DND-41 (cell line): ENCODE data around the gene NKPD1.

Experiments
- ATAC-seq: fragments of 200-7000 bp; cut with Tn5 transposase; 3 replicates; pipeline ENCODE4 v1.9.1; 2021; ENCODE audit warnings: low read depth; ENCODE audit not compliant: insufficient read depth
- DNase-seq: peaks from one replicate; pipeline ENCODE4 v3.0.0-alpha.2; 2020
- H2AFZ ChIP-seq: 2 replicates; pipeline ENCODE4 v1.6.0; 2012; ENCODE audit warnings: low read depth, low read length
- H3K27ac ChIP-seq: 2 replicates; pipeline ENCODE4 v1.5.1; 2012; ENCODE audit warnings: low read length, inconsistent platforms
- H3K27me3 ChIP-seq: fragments of 200-600 bp; sonication (generic); 2 replicates; pipeline ENCODE4 v1.6.0; 2012; ENCODE audit warnings: low read length, mild to moderate bottlenecking, inconsistent platforms; ENCODE audit not compliant: insufficient read depth, poor library complexity
- H3K36me3 ChIP-seq: 2 replicates; pipeline ENCODE4 v1.5.1; 2012; ENCODE audit warnings: low read length, inconsistent platforms; ENCODE audit not compliant: insufficient read depth
- H3K4me1 ChIP-seq: 2 replicates; pipeline ENCODE4 v1.5.1; 2012; ENCODE audit warnings: mild to moderate bottlenecking, low read length; ENCODE audit not compliant: insufficient read depth
- H3K4me2 ChIP-seq: 2 replicates; pipeline ENCODE4 v1.6.0; 2012; ENCODE audit warnings: mild to moderate bottlenecking, moderate library complexity, low read length, inconsistent platforms; ENCODE audit not compliant: insufficient read depth
- H3K4me3 ChIP-seq, 2 experiments: fragments of 200-600 bp in 1 of 2; shearing (Covaris generic) in 1 of 2; 2 replicates each; pipeline ENCODE4 v1.5.1; 2012 to 2016; ENCODE audit warnings: inconsistent platforms in 2 of 2, low read length in 2 of 2, mild to moderate bottlenecking in 2 of 2, low read depth in 1 of 2, moderate library complexity in 1 of 2
- H3K79me2 ChIP-seq: 2 replicates; pipeline ENCODE4 v1.6.0; 2012; ENCODE audit warnings: low read length, inconsistent platforms; ENCODE audit not compliant: insufficient read depth
- H3K9ac ChIP-seq: 2 replicates; pipeline ENCODE4 v1.6.0; 2012; ENCODE audit warnings: low read depth, mild to moderate bottlenecking, inconsistent platforms, low read length, moderate library complexity
- H3K9me3 ChIP-seq: 2 replicates; pipeline ENCODE4 v1.5.1; 2012; ENCODE audit warnings: low read length, moderate library complexity, mild to moderate bottlenecking, inconsistent platforms; ENCODE audit not compliant: insufficient read depth, severe bottlenecking
- H4K20me1 ChIP-seq: 2 replicates; pipeline ENCODE4 v1.6.0; 2012; ENCODE audit warnings: low read length; ENCODE audit not compliant: insufficient read depth
- EZH2 ChIP-seq: IDR thresholded peaks from 3 replicates; pipeline ENCODE4 v1.6.1; 2012; ENCODE audit warnings: borderline replicate concordance, low read depth, mild to moderate bottlenecking, moderate library complexity, low read length, inconsistent platforms; ENCODE audit not compliant: severe bottlenecking
- TF ChIP-seq, protein P1 (sequence below): IDR thresholded peaks from 2 replicates; pipeline ENCODE4 v1.5.1; 2012; ENCODE audit warnings: borderline replicate concordance, low read length, moderate library complexity, mild to moderate bottlenecking; ENCODE audit not compliant: poor library complexity, severe bottlenecking; ENCODE audit errors: extremely low read depth

Gene NKPD1

GRCh38 chr19:45117671-45118070 lies 43.1 kb downstream of the NKPD1 start:
- no peak overlapping the region for H2AFZ ChIP-seq
- TF ChIP-seq EZH2, result no peak
- TF ChIP-seq, protein P1, sequence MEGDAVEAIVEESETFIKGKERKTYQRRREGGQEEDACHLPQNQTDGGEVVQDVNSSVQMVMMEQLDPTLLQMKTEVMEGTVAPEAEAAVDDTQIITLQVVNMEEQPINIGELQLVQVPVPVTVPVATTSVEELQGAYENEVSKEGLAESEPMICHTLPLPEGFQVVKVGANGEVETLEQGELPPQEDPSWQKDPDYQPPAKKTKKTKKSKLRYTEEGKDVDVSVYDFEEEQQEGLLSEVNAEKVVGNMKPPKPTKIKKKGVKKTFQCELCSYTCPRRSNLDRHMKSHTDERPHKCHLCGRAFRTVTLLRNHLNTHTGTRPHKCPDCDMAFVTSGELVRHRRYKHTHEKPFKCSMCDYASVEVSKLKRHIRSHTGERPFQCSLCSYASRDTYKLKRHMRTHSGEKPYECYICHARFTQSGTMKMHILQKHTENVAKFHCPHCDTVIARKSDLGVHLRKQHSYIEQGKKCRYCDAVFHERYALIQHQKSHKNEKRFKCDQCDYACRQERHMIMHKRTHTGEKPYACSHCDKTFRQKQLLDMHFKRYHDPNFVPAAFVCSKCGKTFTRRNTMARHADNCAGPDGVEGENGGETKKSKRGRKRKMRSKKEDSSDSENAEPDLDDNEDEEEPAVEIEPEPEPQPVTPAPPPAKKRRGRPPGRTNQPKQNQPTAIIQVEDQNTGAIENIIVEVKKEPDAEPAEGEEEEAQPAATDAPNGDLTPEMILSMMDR, result no peak
- H3K27me3 ChIP-seq, result no peaks in the 10 kb centered on the region
- no peak overlapping the region for H3K4me3 ChIP-seq
- no peaks in the 10 kb centered on the region for H3K9me3 ChIP-seq
- H3K27ac ChIP-seq, result peak overlapping the region; percentile 74
- peaks cover 32% of the 10 kb centered on the region for H3K4me1 ChIP-seq
- H4K20me1 ChIP-seq, result peaks cover 89% of the 10 kb centered on the region
- peaks cover 89% of the 10 kb centered on the region for H3K79me2 ChIP-seq
- ATAC-seq (no peak), DNase-seq (no peak)
- H3K4me2 ChIP-seq, result peak overlapping the region; percentile 41
- H3K9ac ChIP-seq, result peak overlapping the region; percentile 22; the same call in 1 of the 2 replicates
- H3K36me3 ChIP-seq, result 0 out of 2 replicates have a peak, but pooled peaks cover 3% of the 10 kb centered on the region

- no peak for TF ChIP-seq EZH2
- TF ChIP-seq, protein P1, result no peak
- H4K20me1 ChIP-seq, result peaks cover 89% of the 10 kb centered on the region
- H3K27me3 ChIP-seq, result no peaks in the 10 kb centered on the region
- DNase-seq (peak; percentile 88), ATAC-seq (peak; percentile 98)
- H3K9me3 ChIP-seq, result no peaks in the 10 kb centered on the region
- 0 out of 2 replicates have a peak, but pooled peaks cover 3% of the 10 kb centered on the region for H3K36me3 ChIP-seq
- H3K4me1 ChIP-seq, result peaks cover 32% of the 10 kb centered on the region
- no peak overlapping the region for H2AFZ ChIP-seq
- H3K9ac ChIP-seq, result peak overlapping the region; percentile 22; the same call in 1 of the 2 replicates
- no peak overlapping the region for H3K4me3 ChIP-seq
- H3K4me2 ChIP-seq, result peak overlapping the region; percentile 41
- peaks cover 89% of the 10 kb centered on the region for H3K79me2 ChIP-seq
- peak overlapping the region; percentile 74 for H3K27ac ChIP-seq
Observed at GRCh38 chr19:45117167-45117594, 43.6 kb downstream of the NKPD1 start.

GRCh38 chr19:45115809-45116615 lies 44.8 kb downstream of the NKPD1 start:
- TF ChIP-seq, protein P1, result no peak
- no peak for TF ChIP-seq EZH2
- H3K36me3 ChIP-seq, result 0 out of 2 replicates have a peak, but pooled peaks cover 3% of the 10 kb centered on the region
- H3K4me3 ChIP-seq, result no peak overlapping the region
- no peaks in the 10 kb centered on the region for H3K27me3 ChIP-seq
- H3K79me2 ChIP-seq, result peaks cover 88% of the 10 kb centered on the region
- H3K9me3 ChIP-seq, result no peaks in the 10 kb centered on the region
- H3K27ac ChIP-seq, result peak overlapping the region; percentile 57
- ATAC-seq (no peak), DNase-seq (no peak)
- no peak overlapping the region for H2AFZ ChIP-seq
- H4K20me1 ChIP-seq, result peaks cover 86% of the 10 kb centered on the region
- peak overlapping the region; percentile 41 for H3K4me2 ChIP-seq
- peaks cover 32% of the 10 kb centered on the region for H3K4me1 ChIP-seq
- H3K9ac ChIP-seq, result no peak overlapping the region
